ENCODE results near the gene LRRFIP1. TPM values are rescaled to one million over a fixed set of nuclear protein-coding genes. Genes with fewer than 3 reads are reported as not detected.

LRRFIP1 gene
- total and polyA plus RNA-seq, 2 of the 13 experiments (the other 11 are each of a cell fraction or from before 2014, with no cell fraction given) = 15.9 to 40.5 TPM

DNA sequence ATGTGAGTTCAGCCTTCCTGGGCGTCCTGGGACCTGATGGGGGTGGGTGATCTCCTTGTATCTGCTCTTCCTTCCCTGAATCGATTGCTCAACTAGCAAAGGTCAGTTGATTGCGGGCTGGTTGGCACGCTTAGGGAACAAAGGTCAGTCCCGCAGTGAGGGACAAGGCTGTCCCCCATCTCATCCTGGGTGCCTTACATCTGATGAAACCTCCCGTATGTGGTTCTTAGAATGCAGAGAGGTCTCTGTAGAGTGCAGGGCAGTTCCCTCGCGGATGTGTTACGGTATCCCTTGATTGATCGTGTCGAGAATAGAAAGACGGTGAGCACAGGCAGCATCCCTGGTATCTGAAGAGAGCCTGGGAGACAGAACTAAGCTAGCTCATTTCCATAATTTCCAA lies 114.8 kb downstream of the LRRFIP1 start (continued):
- TF ChIP-seq, protein P1, sequence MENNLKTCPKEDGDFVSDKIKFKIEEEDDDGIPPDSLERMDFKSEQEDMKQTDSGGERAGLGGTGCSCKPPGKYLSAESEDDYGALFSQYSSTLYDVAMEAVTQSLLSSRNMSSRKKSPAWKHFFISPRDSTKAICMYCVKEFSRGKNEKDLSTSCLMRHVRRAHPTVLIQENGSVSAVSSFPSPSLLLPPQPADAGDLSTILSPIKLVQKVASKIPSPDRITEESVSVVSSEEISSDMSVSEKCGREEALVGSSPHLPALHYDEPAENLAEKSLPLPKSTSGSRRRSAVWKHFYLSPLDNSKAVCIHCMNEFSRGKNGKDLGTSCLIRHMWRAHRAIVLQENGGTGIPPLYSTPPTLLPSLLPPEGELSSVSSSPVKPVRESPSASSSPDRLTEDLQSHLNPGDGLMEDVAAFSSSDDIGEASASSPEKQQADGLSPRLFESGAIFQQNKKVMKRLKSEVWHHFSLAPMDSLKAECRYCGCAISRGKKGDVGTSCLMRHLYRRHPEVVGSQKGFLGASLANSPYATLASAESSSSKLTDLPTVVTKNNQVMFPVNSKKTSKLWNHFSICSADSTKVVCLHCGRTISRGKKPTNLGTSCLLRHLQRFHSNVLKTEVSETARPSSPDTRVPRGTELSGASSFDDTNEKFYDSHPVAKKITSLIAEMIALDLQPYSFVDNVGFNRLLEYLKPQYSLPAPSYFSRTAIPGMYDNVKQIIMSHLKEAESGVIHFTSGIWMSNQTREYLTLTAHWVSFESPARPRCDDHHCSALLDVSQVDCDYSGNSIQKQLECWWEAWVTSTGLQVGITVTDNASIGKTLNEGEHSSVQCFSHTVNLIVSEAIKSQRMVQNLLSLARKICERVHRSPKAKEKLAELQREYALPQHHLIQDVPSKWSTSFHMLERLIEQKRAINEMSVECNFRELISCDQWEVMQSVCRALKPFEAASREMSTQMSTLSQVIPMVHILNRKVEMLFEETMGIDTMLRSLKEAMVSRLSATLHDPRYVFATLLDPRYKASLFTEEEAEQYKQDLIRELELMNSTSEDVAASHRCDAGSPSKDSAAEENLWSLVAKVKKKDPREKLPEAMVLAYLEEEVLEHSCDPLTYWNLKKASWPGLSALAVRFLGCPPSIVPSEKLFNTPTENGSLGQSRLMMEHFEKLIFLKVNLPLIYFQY (CRISPR knock-in tag; IDR thresholded peaks at IDR 0.05; ENCODE audit: borderline replicate concordance) = 0 out of 2 replicates have a peak, but pooled peaks have one; percentile 44
- TF ChIP-seq PHF8 (CRISPR knock-in tag; IDR thresholded peaks at IDR 0.05) (no peak), MAFG (CRISPR knock-in tag; IDR thresholded peaks at IDR 0.05) (no peak), YY1 (IDR thresholded peaks at IDR 0.05; ENCODE audit: insufficient read depth, insufficient replicate concordance, low read depth, low read length) (no peak), MTF2 (CRISPR knock-in tag; IDR thresholded peaks at IDR 0.05; ENCODE audit: borderline replicate concordance) (no peak), GATAD1 (CRISPR knock-in tag; IDR thresholded peaks at IDR 0.05) (peak; percentile 46; the same call in 1 of the 2 replicates), ZMYM2 (CRISPR knock-in tag; IDR thresholded peaks at IDR 0.05) (peak; percentile 72; the same call in 1 of the 2 replicates), ZBTB1 (CRISPR knock-in tag; IDR thresholded peaks at IDR 0.05; ENCODE audit: borderline replicate concordance) (peak; percentile 66; the same call in 1 of the 2 replicates), RFX5 (IDR thresholded peaks at IDR 0.05; ENCODE audit: low read depth, low read length) (no peak), NFIB (CRISPR knock-in tag; IDR thresholded peaks at IDR 0.05; ENCODE audit: borderline replicate concordance) (no peak), FOXJ3 (CRISPR knock-in tag; IDR thresholded peaks at IDR 0.05; ENCODE audit: borderline replicate concordance) (peak; percentile 65; the same call in 1 of the 2 replicates), ZNF274 (CRISPR knock-in tag; IDR thresholded peaks at IDR 0.05) (no peak), ZNF33A (CRISPR knock-in tag; IDR thresholded peaks at IDR 0.05; ENCODE audit: borderline replicate concordance) (no peak), ZBTB21 (CRISPR knock-in tag; IDR thresholded peaks at IDR 0.05) (no peak), ZSCAN9 (CRISPR knock-in tag; IDR thresholded peaks at IDR 0.05; ENCODE audit: borderline replicate concordance) (peak; percentile 79; the same call in 1 of the 2 replicates), ZNF138 (CRISPR knock-in tag; IDR thresholded peaks at IDR 0.05; ENCODE audit: low read depth) (no peak)
- TF ChIP-seq, protein P2, sequence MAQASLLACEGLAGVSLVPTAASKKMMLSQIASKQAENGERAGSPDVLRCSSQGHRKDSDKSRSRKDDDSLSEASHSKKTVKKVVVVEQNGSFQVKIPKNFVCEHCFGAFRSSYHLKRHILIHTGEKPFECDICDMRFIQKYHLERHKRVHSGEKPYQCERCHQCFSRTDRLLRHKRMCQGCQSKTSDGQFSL (CRISPR knock-in tag; IDR thresholded peaks at IDR 0.05) = no peak
- TF ChIP-seq, protein P3, sequence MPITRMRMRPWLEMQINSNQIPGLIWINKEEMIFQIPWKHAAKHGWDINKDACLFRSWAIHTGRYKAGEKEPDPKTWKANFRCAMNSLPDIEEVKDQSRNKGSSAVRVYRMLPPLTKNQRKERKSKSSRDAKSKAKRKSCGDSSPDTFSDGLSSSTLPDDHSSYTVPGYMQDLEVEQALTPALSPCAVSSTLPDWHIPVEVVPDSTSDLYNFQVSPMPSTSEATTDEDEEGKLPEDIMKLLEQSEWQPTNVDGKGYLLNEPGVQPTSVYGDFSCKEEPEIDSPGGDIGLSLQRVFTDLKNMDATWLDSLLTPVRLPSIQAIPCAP (CRISPR knock-in tag; IDR thresholded peaks at IDR 0.05; ENCODE audit: low read depth) = no peak
- TF ChIP-seq, protein P4, sequence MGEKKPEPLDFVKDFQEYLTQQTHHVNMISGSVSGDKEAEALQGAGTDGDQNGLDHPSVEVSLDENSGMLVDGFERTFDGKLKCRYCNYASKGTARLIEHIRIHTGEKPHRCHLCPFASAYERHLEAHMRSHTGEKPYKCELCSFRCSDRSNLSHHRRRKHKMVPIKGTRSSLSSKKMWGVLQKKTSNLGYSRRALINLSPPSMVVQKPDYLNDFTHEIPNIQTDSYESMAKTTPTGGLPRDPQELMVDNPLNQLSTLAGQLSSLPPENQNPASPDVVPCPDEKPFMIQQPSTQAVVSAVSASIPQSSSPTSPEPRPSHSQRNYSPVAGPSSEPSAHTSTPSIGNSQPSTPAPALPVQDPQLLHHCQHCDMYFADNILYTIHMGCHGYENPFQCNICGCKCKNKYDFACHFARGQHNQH (CRISPR knock-in tag; IDR thresholded peaks at IDR 0.05) = peak; percentile 58; the same call in 1 of the 2 replicates
- TF ChIP-seq, protein P5, sequence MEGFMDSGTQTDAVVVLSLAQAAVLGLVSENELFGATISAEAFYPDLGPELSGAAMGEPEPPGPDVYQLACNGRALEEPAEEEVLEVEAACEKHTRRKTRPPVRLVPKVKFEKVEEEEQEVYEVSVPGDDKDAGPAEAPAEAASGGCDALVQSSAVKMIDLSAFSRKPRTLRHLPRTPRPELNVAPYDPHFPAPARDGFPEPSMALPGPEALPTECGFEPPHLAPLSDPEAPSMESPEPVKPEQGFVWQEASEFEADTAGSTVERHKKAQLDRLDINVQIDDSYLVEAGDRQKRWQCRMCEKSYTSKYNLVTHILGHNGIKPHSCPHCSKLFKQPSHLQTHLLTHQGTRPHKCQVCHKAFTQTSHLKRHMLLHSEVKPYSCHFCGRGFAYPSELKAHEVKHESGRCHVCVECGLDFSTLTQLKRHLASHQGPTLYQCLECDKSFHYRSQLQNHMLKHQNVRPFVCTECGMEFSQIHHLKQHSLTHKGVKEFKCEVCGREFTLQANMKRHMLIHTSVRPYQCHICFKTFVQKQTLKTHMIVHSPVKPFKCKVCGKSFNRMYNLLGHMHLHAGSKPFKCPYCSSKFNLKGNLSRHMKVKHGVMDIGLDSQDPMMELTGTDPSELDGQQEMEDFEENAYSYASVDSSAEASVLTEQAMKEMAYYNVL (CRISPR knock-in tag; IDR thresholded peaks at IDR 0.05; ENCODE audit: borderline replicate concordance) = peak; percentile 91; the same call in 1 of the 2 replicates
- TF ChIP-seq, protein P6, sequence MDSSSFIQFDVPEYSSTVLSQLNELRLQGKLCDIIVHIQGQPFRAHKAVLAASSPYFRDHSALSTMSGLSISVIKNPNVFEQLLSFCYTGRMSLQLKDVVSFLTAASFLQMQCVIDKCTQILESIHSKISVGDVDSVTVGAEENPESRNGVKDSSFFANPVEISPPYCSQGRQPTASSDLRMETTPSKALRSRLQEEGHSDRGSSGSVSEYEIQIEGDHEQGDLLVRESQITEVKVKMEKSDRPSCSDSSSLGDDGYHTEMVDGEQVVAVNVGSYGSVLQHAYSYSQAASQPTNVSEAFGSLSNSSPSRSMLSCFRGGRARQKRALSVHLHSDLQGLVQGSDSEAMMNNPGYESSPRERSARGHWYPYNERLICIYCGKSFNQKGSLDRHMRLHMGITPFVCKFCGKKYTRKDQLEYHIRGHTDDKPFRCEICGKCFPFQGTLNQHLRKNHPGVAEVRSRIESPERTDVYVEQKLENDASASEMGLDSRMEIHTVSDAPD (CRISPR knock-in tag; IDR thresholded peaks at IDR 0.05) = no peak

Measured in HepG2 (cell line).